Ishikawa (cell line): ENCODE measurements around the gene WWOX.

ENCODE experiments used
- CEBPB ChIP-seq: IDR thresholded peaks from 2 replicates; pipeline ENCODE4 v1.6.1; 2012
- CREB1 ChIP-seq: IDR thresholded peaks from 2 replicates; pipeline ENCODE4 v1.6.1; 2012; ENCODE audit warnings: low read depth
- EGR1 ChIP-seq: IDR thresholded peaks from 2 replicates; pipeline ENCODE4 v1.6.1; 2012
- EP300 ChIP-seq: IDR thresholded peaks from 2 replicates; pipeline ENCODE4 v1.6.1; 2012; ENCODE audit warnings: borderline replicate concordance
- FOXM1 ChIP-seq: IDR thresholded peaks from 2 replicates; pipeline ENCODE4 v1.6.1; 2012; ENCODE audit warnings: low read depth, borderline replicate concordance
- MAX ChIP-seq: IDR thresholded peaks from 2 replicates; pipeline ENCODE4 v1.6.1; 2012
- NFIC ChIP-seq: IDR thresholded peaks from 2 replicates; pipeline ENCODE4 v1.6.1; 2012
- RAD21 ChIP-seq: IDR thresholded peaks from 2 replicates; pipeline ENCODE4 v1.6.1; 2012; ENCODE audit warnings: low read depth
- TAF1 ChIP-seq: IDR thresholded peaks from 2 replicates; pipeline ENCODE4 v1.6.1; 2012; ENCODE audit warnings: low read depth, mild to moderate bottlenecking
- TCF12 ChIP-seq: IDR thresholded peaks from 2 replicates; pipeline ENCODE4 v1.6.1; 2012; ENCODE audit warnings: low read depth
- TEAD4 ChIP-seq: IDR thresholded peaks from 2 replicates; pipeline ENCODE4 v1.6.1; 2012
- YY1 ChIP-seq: IDR thresholded peaks from 2 replicates; pipeline ENCODE4 v1.6.1; 2012; ENCODE audit warnings: low read depth
- ZBTB7A ChIP-seq: IDR thresholded peaks from 2 replicates; pipeline ENCODE4 v1.6.1; 2012; ENCODE audit warnings: low read depth
- TF ChIP-seq, protein P1 (sequence below): IDR thresholded peaks from 2 replicates; pipeline ENCODE4 v1.6.1; 2012; ENCODE audit warnings: low read depth, mild to moderate bottlenecking
- TF ChIP-seq, protein P2 (sequence below): IDR thresholded peaks from 2 replicates; pipeline ENCODE4 v1.6.1; 2012

The WWOX gene

DNA sequence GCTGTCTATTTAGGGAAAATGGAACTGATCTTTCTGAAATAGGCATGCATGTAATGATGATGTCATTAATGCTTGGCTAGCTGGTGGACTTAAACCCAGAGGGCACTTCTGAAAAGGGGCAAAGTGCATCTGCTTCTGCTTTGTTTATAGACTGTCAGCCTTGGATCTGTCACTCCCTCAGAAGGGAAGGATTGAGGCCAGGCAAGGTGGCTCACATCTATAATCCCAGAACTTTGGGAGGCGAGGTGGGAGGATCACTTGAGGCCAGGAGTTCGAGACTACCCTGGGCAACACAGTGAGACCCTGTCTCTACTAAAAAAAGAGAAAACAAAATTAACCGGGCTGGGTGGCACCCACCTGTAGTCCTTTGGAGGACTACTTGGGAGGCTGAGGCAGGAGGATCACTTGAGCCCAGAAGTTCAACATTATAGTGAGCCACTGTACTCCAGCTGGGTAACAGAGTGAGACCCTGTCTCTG lies 185.5 kb downstream of the WWOX start:
- TF ChIP-seq EP300 (no peak), EGR1 (no peak), TEAD4 (no peak), MAX (no peak), ZBTB7A (no peak), NFIC (no peak), FOXM1 (no peak), TCF12 (no peak), YY1 (no peak), TAF1 (no peak), CEBPB (no peak), CREB1 (no peak), RAD21 (no peak)
- TF ChIP-seq, protein P1, sequence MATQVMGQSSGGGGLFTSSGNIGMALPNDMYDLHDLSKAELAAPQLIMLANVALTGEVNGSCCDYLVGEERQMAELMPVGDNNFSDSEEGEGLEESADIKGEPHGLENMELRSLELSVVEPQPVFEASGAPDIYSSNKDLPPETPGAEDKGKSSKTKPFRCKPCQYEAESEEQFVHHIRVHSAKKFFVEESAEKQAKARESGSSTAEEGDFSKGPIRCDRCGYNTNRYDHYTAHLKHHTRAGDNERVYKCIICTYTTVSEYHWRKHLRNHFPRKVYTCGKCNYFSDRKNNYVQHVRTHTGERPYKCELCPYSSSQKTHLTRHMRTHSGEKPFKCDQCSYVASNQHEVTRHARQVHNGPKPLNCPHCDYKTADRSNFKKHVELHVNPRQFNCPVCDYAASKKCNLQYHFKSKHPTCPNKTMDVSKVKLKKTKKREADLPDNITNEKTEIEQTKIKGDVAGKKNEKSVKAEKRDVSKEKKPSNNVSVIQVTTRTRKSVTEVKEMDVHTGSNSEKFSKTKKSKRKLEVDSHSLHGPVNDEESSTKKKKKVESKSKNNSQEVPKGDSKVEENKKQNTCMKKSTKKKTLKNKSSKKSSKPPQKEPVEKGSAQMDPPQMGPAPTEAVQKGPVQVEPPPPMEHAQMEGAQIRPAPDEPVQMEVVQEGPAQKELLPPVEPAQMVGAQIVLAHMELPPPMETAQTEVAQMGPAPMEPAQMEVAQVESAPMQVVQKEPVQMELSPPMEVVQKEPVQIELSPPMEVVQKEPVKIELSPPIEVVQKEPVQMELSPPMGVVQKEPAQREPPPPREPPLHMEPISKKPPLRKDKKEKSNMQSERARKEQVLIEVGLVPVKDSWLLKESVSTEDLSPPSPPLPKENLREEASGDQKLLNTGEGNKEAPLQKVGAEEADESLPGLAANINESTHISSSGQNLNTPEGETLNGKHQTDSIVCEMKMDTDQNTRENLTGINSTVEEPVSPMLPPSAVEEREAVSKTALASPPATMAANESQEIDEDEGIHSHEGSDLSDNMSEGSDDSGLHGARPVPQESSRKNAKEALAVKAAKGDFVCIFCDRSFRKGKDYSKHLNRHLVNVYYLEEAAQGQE: no peak
- TF ChIP-seq, protein P2, sequence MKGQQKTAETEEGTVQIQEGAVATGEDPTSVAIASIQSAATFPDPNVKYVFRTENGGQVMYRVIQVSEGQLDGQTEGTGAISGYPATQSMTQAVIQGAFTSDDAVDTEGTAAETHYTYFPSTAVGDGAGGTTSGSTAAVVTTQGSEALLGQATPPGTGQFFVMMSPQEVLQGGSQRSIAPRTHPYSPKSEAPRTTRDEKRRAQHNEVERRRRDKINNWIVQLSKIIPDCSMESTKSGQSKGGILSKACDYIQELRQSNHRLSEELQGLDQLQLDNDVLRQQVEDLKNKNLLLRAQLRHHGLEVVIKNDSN: no peak

DNA sequence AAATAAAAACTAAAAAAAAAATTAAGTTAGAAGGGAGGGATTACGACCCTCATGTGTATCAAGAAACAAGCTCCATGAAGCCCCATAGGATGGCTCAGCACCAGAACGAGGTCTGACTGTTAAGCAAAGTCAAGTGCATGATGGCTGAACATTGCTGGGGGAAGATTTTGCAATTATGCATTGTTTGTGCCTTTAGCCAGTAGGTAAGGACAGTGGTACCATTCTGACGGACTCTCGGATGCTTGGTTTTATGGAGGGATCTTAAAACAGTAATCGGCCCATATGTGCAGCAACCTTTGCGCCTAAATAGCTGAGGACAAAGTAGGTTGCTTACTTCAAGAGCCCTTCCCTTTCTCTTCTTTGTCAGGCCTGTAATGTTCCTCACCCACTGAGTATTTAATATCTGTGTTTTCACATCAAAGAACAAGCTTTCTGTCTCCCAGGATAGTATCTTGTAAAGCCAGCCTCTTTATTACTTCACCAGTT lies 186.0 kb downstream of the WWOX start:
- TF ChIP-seq ZBTB7A: no peak
- TF ChIP-seq FOXM1: no peak
- no peak for TF ChIP-seq TAF1
- TF ChIP-seq EGR1: no peak
- no peak for TF ChIP-seq TEAD4
- TF ChIP-seq, protein P2: no peak
- no peak for TF ChIP-seq MAX
- TF ChIP-seq TCF12: no peak
- TF ChIP-seq RAD21: no peak
- no peak for TF ChIP-seq YY1
- no peak for TF ChIP-seq CEBPB
- TF ChIP-seq, protein P1: no peak
- TF ChIP-seq CREB1: no peak
- TF ChIP-seq NFIC: no peak
- no peak for TF ChIP-seq EP300

DNA sequence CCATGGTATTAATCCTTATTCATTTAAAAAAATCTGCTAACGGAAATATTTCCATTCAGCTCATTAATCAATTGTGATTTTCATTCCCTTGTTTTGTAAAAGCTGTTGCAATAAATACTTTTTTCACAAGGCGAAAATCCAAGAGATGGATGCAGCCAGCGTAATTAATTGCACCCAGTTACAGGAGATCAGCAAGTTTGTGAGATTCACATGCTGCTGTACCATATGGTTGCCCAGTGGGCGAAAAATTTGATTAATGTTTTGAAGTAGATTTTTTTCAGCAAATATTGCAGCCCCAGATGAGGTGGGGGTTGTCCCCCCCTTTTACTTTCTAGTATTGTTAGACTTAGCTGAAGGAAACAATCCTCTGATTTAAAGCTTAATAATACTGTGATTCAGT lies 186.6 kb downstream of the WWOX start:
- TF ChIP-seq EP300 (no peak), CEBPB (no peak), NFIC (no peak), TEAD4 (no peak), CREB1 (no peak), YY1 (no peak), TAF1 (no peak), MAX (no peak), EGR1 (no peak)
- TF ChIP-seq, protein P2: no peak

- TF ChIP-seq CREB1: no peak
- no peak for TF ChIP-seq CEBPB
- TF ChIP-seq TEAD4: no peak
These were observed 189.4 kb downstream of the WWOX start for GRCh38 chr16:78288888-78289287.

DNA sequence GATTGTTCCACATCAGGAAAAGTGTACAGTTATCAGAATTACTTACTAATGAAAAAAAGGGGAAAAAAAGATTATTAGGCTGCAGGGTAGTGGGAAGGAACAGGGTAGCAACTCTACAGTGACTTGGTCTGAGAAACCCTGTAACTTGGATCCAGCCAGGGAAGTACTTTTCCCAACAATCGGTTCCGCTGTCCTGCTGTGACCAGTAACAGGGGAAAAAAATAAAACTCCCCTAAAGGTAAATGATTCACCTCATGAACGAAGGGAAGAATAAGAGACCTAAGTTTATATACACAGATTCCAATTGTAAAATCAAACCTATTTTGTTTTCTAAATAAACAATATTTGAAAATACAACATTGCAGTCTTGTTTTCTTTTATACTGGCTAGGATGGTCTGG lies 189.9 kb downstream of the WWOX start:
- TF ChIP-seq CREB1: no peak

GRCh38 chr16:78289844-78290277 lies 190.4 kb downstream of the WWOX start:
- TF ChIP-seq, protein P2: no peak
- no peak for TF ChIP-seq CREB1
- no peak for TF ChIP-seq FOXM1
- no peak for TF ChIP-seq TAF1
- no peak for TF ChIP-seq TCF12
- TF ChIP-seq RAD21: no peak
- no peak for TF ChIP-seq MAX
- no peak for TF ChIP-seq NFIC
- TF ChIP-seq ZBTB7A: no peak
- TF ChIP-seq TEAD4: no peak
- TF ChIP-seq CEBPB: no peak
- TF ChIP-seq, protein P1: no peak
- TF ChIP-seq YY1: no peak
- TF ChIP-seq EP300: no peak
- no peak for TF ChIP-seq EGR1
